MM.1S (cell line): ENCODE results near the gene TJP2.

Experiments
- DNase-seq: peaks from one replicate; pipeline ENCODE4 v3.0.0-alpha.2; 2015
- H2AFZ ChIP-seq: fragments of 300-600 bp; sonication (generic); 2 replicates; pipeline ENCODE4 v1.6.0; 2016; ENCODE audit warnings: antibody characterized with exemption, low read length
- H3F3A ChIP-seq: fragments of 300-600 bp; sonication (generic); 2 replicates; pipeline ENCODE4 v1.6.1; 2016; ENCODE audit warnings: mild to moderate bottlenecking, antibody characterized with exemption, low read length, moderate library complexity, mixed read lengths; ENCODE audit not compliant: insufficient read depth
- H3K27ac ChIP-seq: fragments of 300-600 bp; sonication (generic); 2 replicates; pipeline ENCODE4 v1.5.1; 2016; ENCODE audit warnings: mild to moderate bottlenecking, low read length
- H3K27me3 ChIP-seq: fragments of 300-600 bp; sonication (generic); replicated peaks from 2 replicates; pipeline ENCODE4 v1.6.0; 2016; ENCODE audit warnings: low read length; ENCODE audit not compliant: insufficient read depth
- H3K36me3 ChIP-seq: fragments of 300-600 bp; sonication (generic); replicated peaks from 2 replicates; pipeline ENCODE4 v1.6.1; 2016; ENCODE audit warnings: mild to moderate bottlenecking, low read length, mixed read lengths; ENCODE audit not compliant: insufficient read depth
- H3K4me1 ChIP-seq: fragments of 300-600 bp; sonication (generic); 2 replicates; pipeline ENCODE4 v1.6.1; 2016; ENCODE audit warnings: low read length, mixed read lengths
- H3K4me2 ChIP-seq: fragments of 300-600 bp; sonication (generic); 2 replicates; pipeline ENCODE4 v1.6.0; 2016; ENCODE audit warnings: low read depth, low read length
- H3K4me3 ChIP-seq: fragments of 300-600 bp; sonication (generic); 2 replicates; pipeline ENCODE4 v1.5.1; 2016; ENCODE audit warnings: low read length, mixed read lengths
- H3K79me2 ChIP-seq: fragments of 300-600 bp; sonication (generic); 2 replicates; pipeline ENCODE4 v1.6.1; 2016; ENCODE audit warnings: mixed run types, low read length, mixed read lengths
- H3K9ac ChIP-seq: fragments of 300-600 bp; sonication (generic); 2 replicates; pipeline ENCODE4 v1.6.1; 2016; ENCODE audit warnings: low read length, mixed read lengths
- H3K9me2 ChIP-seq: fragments of 300-600 bp; sonication (generic); replicated peaks from 2 replicates; pipeline ENCODE4 v1.6.1; 2016; ENCODE audit warnings: mild to moderate bottlenecking, low read length, mixed read lengths; ENCODE audit not compliant: insufficient read depth
- H3K9me3 ChIP-seq: fragments of 300-600 bp; sonication (generic); replicated peaks from 2 replicates; pipeline ENCODE4 v1.6.1; 2016; ENCODE audit warnings: mild to moderate bottlenecking, low read length, mixed read lengths; ENCODE audit not compliant: insufficient read depth
- H4K20me1 ChIP-seq: fragments of 300-600 bp; sonication (generic); 2 replicates; pipeline ENCODE4 v1.6.1; 2016; ENCODE audit warnings: mild to moderate bottlenecking, low read length, moderate library complexity, mixed read lengths; ENCODE audit not compliant: insufficient read depth
- CTCF ChIP-seq: fragments of 300-600 bp; sonication (generic); IDR thresholded peaks from 2 replicates; pipeline ENCODE4 v1.5.1; 2016; ENCODE audit warnings: antibody characterized with exemption, low read length, mixed read lengths
- EZH2 ChIP-seq: fragments of 300-600 bp; sonication (generic); optimal IDR thresholded peaks from 2 replicates; pipeline ENCODE3; 2017; ENCODE audit warnings: low read depth, mild to moderate bottlenecking, antibody characterized with exemption, low read length, mixed read lengths
- EZH2phosphoT487 ChIP-seq: fragments of 300-600 bp; sonication (generic); IDR thresholded peaks from 2 replicates; pipeline ENCODE4 v1.6.1; 2018; ENCODE audit warnings: antibody characterized with exemption, low read length

TJP2 gene

GRCh38 chr9:69248005-69248404 lies 73.9 kb downstream of the TJP2 start:
- H3K27ac ChIP-seq = no peak overlapping the region
- H3K4me2 ChIP-seq = no peak overlapping the region
- H3K9ac ChIP-seq = no peak overlapping the region
- no peak overlapping the region for H3K4me3 ChIP-seq
- H3K79me2 ChIP-seq = no peaks in the 10 kb centered on the region
- H3K9me2 ChIP-seq = no peaks in the 10 kb centered on the region
- H4K20me1 ChIP-seq = no peaks in the 10 kb centered on the region
- TF ChIP-seq EZH2phosphoT487 = no peak
- TF ChIP-seq EZH2 = no peak
- TF ChIP-seq CTCF = no peak
- H3K36me3 ChIP-seq = 0 out of 2 replicates have a peak, but pooled peaks cover 2% of the 10 kb centered on the region
- H3K9me3 ChIP-seq = no peaks in the 10 kb centered on the region
- DNase-seq = no peak
- H2AFZ ChIP-seq = no peak overlapping the region
- no peaks in the 10 kb centered on the region for H3K4me1 ChIP-seq
- H3F3A ChIP-seq = no peaks in the 10 kb centered on the region
- no peaks in the 10 kb centered on the region for H3K27me3 ChIP-seq

DNA sequence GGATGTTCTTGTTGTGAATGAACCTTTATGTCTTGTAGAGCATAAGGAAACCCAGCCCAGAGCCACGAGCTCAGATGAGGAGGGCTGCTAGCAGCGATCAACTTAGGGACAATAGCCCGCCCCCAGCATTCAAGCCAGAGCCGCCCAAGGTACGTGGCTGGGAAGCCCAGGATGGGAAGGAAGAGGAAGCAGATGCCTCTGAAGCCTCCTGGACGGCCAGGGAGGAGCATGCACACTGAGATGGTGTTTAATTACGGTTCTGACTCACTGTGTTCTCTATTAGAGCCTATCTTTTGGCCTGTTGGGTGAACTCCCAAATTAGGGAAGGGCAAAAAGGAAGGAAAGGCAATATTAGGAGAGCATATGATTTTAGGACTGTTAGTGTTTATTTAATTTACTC lies 75.3 kb downstream of the TJP2 start:
- Histone ChIP-seq H3K4me2 (no peak overlapping the region), H2AFZ (no peak overlapping the region), H4K20me1 (no peaks in the 10 kb centered on the region), H3K27ac (no peak overlapping the region), H3F3A (no peaks in the 10 kb centered on the region), H3K4me1 (no peaks in the 10 kb centered on the region), H3K9ac (no peak overlapping the region), H3K9me2 (no peaks in the 10 kb centered on the region), H3K27me3 (no peaks in the 10 kb centered on the region), H3K9me3 (no peaks in the 10 kb centered on the region), H3K36me3 (0 out of 2 replicates have a peak, but pooled peaks cover 2% of the 10 kb centered on the region), H3K79me2 (no peaks in the 10 kb centered on the region), H3K4me3 (no peak overlapping the region)
- no peak for TF ChIP-seq EZH2phosphoT487
- TF ChIP-seq EZH2 = no peak
- TF ChIP-seq CTCF = no peak
- no peak for DNase-seq

- no peak for DNase-seq
- no peak overlapping the region for H3K27ac ChIP-seq
- H3K9me2 ChIP-seq = no peaks in the 10 kb centered on the region
- H3K79me2 ChIP-seq = no peaks in the 10 kb centered on the region
- H3F3A ChIP-seq = no peaks in the 10 kb centered on the region
- TF ChIP-seq EZH2phosphoT487 = no peak
- TF ChIP-seq CTCF = no peak
- TF ChIP-seq EZH2 = no peak
- H4K20me1 ChIP-seq = no peaks in the 10 kb centered on the region
- H3K4me2 ChIP-seq = no peak overlapping the region
- H3K36me3 ChIP-seq = 0 out of 2 replicates have a peak, but pooled peaks cover 2% of the 10 kb centered on the region
- H3K4me1 ChIP-seq = no peaks in the 10 kb centered on the region
- H3K4me3 ChIP-seq = no peak overlapping the region
- H3K9me3 ChIP-seq = no peaks in the 10 kb centered on the region
- no peak overlapping the region for H2AFZ ChIP-seq
- no peak overlapping the region for H3K9ac ChIP-seq
- H3K27me3 ChIP-seq = no peaks in the 10 kb centered on the region
Observed at GRCh38 chr9:69250681-69251080, 76.6 kb downstream of the TJP2 start.
